Activated naive CD4-positive, alpha-beta T cell treated with anti-CD3 and anti-CD28 coated beads, Interleukin-2, amount 10 ng/mL, durations not matched to agents 7 days and 5 days (primary cell): Measurements from ENCODE around the gene PTPN1.
"Not testable (repeated sequence)": the region's sequence is repeated elsewhere in the genome, so short reads cannot be mapped to it uniquely, and the experiment has no call there.

Experiments used
- CTCF ChIA-PET: fragments of 350-600 bp; sonication (Branson Sonifier 250); formaldehyde crosslinking; loops from one replicate; lab custom pipeline; 2021; ENCODE audit warnings: antibody characterized with exemption; lab: Charles Lee
- DNase-seq: peaks from one replicate; pipeline ENCODE4 v3.0.0-alpha.2; 2020
- H3K27ac Mint-ChIP-seq: one replicate; pipeline ENCODE4 v1.8.0; 2021; ENCODE audit warnings: mild to moderate bottlenecking, moderate library complexity, mixed read lengths
- H3K27me3 Mint-ChIP-seq: one replicate; pipeline ENCODE4 v1.8.0; 2021; ENCODE audit warnings: mild to moderate bottlenecking, mixed read lengths
- H3K36me3 Mint-ChIP-seq: one replicate; pipeline ENCODE4 v1.8.0; 2021; ENCODE audit warnings: mixed read lengths
- H3K4me1 Mint-ChIP-seq: one replicate; pipeline ENCODE4 v1.8.0; 2021; ENCODE audit warnings: mixed read lengths
- H3K4me3 Mint-ChIP-seq: one replicate; pipeline ENCODE4 v1.8.0; 2021; ENCODE audit warnings: mild to moderate bottlenecking, moderate library complexity, mixed read lengths
- H3K9me3 Mint-ChIP-seq: one replicate; pipeline ENCODE4 v1.8.0; 2021; ENCODE audit warnings: mixed read lengths

The PTPN1 gene

DNA sequence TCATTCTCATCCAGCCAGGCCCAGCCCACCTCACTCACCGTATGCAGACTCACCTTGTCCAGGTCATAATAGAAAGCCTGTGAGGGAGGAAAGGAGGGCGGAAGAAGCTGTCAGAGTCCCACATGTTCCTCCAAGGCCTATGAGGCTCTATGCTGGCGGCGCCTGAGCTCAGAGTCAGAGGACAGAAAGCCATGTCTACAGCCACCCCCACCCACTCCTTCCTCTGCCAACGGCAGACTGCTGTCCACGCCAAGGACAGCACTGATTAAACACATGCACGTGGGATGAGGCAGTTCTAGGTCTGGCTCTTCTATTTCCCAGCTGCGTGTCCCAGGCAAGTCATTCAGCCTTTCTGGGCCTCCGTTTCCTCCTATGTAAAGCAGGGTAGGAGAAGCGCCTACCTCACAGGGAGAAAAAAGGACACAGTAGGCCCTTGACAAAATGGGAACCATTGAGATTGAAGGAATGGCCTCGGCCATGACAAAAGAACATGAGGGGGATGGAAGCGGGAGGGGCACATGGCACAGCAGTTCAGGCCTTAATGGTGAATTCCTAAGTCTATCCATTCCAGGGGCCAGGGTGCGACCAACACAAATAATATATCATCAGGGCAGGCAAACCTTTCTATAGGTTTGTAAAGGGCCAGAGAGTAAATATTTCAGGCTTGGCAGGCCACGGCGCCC is 101.1 kb downstream of the PTPN1 start:
- CTCF ChIA-PET = interaction anchor here (0.8 kb wide), 1 partner anchor 26 kb away, joined by 3 read pairs; no protein-coding TSS in a partner anchor

GRCh38 chr20:50613438-50614169 is 103.4 kb downstream of the PTPN1 start:
- no peak overlapping the region for H3K27ac Mint-ChIP-seq
- no peak for DNase-seq
- H3K9me3 Mint-ChIP-seq = no peaks in the 10 kb centered on the region
- no peaks in the 10 kb centered on the region for H3K36me3 Mint-ChIP-seq
- peaks cover 3% of the 10 kb centered on the region for H3K27me3 Mint-ChIP-seq
- no peaks in the 10 kb centered on the region for H3K4me1 Mint-ChIP-seq
- no peak overlapping the region for H3K4me3 Mint-ChIP-seq
- CTCF ChIA-PET = no interaction called here

More for the DNA sequence above, 101.1 kb downstream of the PTPN1 start:
- Mint-ChIP-seq H3K4me1 (no peaks in the 10 kb centered on the region), H3K9me3 (no peaks in the 10 kb centered on the region), H3K4me3 (no peak overlapping the region), H3K27ac (no peak overlapping the region), H3K36me3 (no peaks in the 10 kb centered on the region), H3K27me3 (peaks cover 3% of the 10 kb centered on the region)
- no peak for DNase-seq

DNA sequence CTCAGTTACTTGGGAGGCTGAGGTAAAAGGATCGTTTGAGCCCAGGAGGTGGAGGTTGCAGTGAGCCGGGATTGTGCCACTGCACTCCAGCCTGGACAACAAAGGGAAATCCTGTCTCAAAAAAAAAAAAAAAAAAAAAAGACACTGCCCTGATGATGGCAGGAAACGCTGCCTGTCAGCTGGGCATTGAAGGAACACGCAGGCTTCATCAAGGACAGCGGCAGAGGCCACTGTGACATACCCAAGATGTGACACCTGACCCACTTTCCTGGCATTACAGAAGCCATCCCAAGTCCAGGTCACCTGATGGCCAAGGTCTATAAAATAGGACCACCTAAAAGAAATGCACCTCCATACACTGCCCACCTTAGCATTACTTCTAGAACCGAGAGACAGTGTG is 105.2 kb downstream of the PTPN1 start:
- Mint-ChIP-seq H3K9me3 (peaks cover 5% of the 10 kb centered on the region), H3K4me1 (no peaks in the 10 kb centered on the region), H3K27ac (no peak overlapping the region), H3K4me3 (no peak overlapping the region), H3K27me3 (peaks cover 3% of the 10 kb centered on the region), H3K36me3 (no peaks in the 10 kb centered on the region)
- CTCF ChIA-PET = no interaction called here
- DNase-seq = no peak

GRCh38 chr20:50617022-50617421 is 106.8 kb downstream of the PTPN1 start:
- CTCF ChIA-PET = no interaction called here
- Mint-ChIP-seq H3K27ac (no peak overlapping the region), H3K9me3 (peaks cover 13% of the 10 kb centered on the region), H3K4me1 (no peaks in the 10 kb centered on the region), H3K36me3 (no peaks in the 10 kb centered on the region), H3K4me3 (no peak overlapping the region), H3K27me3 (no peaks in the 10 kb centered on the region)
- no peak for DNase-seq

- H3K4me3 Mint-ChIP-seq = no peak overlapping the region
- no peaks in the 10 kb centered on the region for H3K27me3 Mint-ChIP-seq
- H3K4me1 Mint-ChIP-seq = no peaks in the 10 kb centered on the region
- no peaks in the 10 kb centered on the region for H3K36me3 Mint-ChIP-seq
- no peak overlapping the region for H3K27ac Mint-ChIP-seq
- DNase-seq = no peak
- H3K9me3 Mint-ChIP-seq = peaks cover 13% of the 10 kb centered on the region
- CTCF ChIA-PET = no interaction called here
Observed at GRCh38 chr20:50618537-50618936, 108.4 kb downstream of the PTPN1 start.

- CTCF ChIA-PET = not testable (repeated sequence)
Observed at GRCh38 chr20:50620459-50620858, 110.3 kb downstream of the PTPN1 start.

GRCh38 chr20:50621068-50621665 is 111.0 kb downstream of the PTPN1 start:
- Mint-ChIP-seq H3K27me3 (peaks cover under 1% of the 10 kb centered on the region), H3K9me3 (peaks cover 13% of the 10 kb centered on the region), H3K27ac (no peak overlapping the region), H3K4me3 (no peak overlapping the region), H3K4me1 (no peaks in the 10 kb centered on the region), H3K36me3 (no peaks in the 10 kb centered on the region)
- DNase-seq = no peak
- CTCF ChIA-PET = no interaction called here

More at GRCh38 chr20:50620459-50620858, 110.3 kb downstream of the PTPN1 start:
- H3K27me3 Mint-ChIP-seq, H3K36me3 Mint-ChIP-seq, H3K27ac Mint-ChIP-seq, H3K4me1 Mint-ChIP-seq, H3K4me3 Mint-ChIP-seq, DNase-seq: not testable (repeated sequence)
- peaks cover 13% of the 10 kb centered on the region for H3K9me3 Mint-ChIP-seq

DNA sequence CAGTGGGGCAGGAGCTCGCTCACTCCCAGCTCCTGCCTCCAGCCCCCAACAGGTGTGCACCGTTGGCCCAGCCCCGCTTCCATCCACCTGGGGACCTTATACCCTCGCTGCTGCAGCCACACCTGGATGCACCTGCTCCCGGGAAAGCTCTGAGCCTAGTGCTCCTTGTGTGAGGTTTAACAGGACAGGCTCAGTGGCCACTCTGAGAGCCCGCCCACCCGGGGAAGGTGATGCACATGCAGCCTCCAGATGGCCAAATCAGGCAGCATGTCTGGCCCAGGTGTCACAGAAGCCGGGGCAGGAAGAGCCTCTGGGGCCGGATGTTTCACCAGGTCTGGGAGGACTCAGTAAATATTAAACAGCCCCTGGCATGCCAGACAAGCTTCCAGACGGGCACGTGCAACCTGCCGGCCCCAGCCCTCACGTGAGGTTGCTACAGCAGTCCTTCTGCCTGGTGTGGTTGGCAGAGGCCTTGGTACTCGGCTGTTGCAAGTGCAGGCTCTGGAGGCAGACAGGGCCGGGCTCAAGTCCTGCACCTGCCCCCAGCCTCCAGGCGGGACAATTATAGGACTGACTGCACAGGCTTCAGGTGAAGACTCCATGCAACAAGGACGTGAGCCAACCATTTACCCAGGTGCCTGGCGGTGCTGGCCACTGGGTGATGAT is 114.3 kb downstream of the PTPN1 start:
- Mint-ChIP-seq H3K9me3 (peaks cover 12% of the 10 kb centered on the region), H3K4me3 (no peak overlapping the region)

DNA sequence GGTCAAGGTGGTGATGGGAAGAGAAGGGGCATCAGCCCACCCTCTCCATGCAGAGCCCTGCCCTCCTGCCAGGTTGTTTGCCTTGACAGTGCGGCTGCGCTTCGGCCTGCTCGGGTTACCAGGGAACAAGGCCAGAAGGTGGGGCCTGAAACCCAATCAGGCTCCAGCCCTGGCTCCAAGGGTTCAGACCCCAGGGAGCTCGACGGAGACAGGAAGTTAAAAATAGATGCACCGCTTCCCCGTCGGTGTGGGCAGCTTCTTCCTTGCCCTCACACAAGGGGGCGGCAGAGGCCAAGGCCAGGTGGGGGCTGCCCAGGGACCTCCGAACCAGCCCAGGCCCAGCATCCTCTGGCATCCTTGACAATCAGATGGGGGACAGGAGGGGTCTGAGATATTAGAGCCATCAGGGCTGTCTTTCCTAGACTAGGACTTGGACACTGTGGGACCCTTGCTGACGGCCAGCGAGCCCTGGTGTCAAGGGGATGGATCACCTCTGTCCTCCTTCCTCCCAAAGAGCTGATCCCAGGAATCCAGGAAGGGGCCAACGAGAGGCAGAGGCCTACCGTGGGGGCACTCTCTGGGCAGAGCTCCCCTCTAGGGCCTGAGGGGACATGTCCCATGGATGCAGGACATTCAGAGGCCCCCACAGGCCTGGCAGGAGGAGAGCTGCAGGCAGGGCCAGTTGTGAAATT is 115.9 kb downstream of the PTPN1 start:
- Mint-ChIP-seq H3K9me3 (peaks cover 3% of the 10 kb centered on the region), H3K36me3 (no peaks in the 10 kb centered on the region), H3K4me1 (no peaks in the 10 kb centered on the region), H3K27me3 (peaks cover 15% of the 10 kb centered on the region), H3K27ac (no peak overlapping the region), H3K4me3 (no peak overlapping the region)
- CTCF ChIA-PET = interaction anchor here (1.1 to 3.1 kb wide), 5 partner anchors 9 to 127 kb away, joined by 3 to 14 read pairs (median 4); no protein-coding TSS in a partner anchor
- DNase-seq = peak; percentile 33

More for the DNA sequence above, 114.3 kb downstream of the PTPN1 start:
- DNase-seq = no peak
- no peak overlapping the region for H3K27ac Mint-ChIP-seq
- no peaks in the 10 kb centered on the region for H3K4me1 Mint-ChIP-seq
- H3K36me3 Mint-ChIP-seq = no peaks in the 10 kb centered on the region
- H3K27me3 Mint-ChIP-seq = peaks cover 15% of the 10 kb centered on the region
- CTCF ChIA-PET = interaction anchor here (1.3 to 3.1 kb wide), 3 partner anchors 10 to 125 kb away, joined by 4 to 14 read pairs (median 6); no protein-coding TSS in a partner anchor

GRCh38 chr20:50627747-50628146 is 117.6 kb downstream of the PTPN1 start:
- CTCF ChIA-PET = interaction anchor here (1.0 to 1.2 kb wide), 2 partner anchors 11 to 39 kb away, joined by 3 read pairs; no protein-coding TSS in a partner anchor
- H3K9me3 Mint-ChIP-seq = no peaks in the 10 kb centered on the region
- H3K4me3 Mint-ChIP-seq = no peak overlapping the region
- H3K27me3 Mint-ChIP-seq = peaks cover 20% of the 10 kb centered on the region
- no peak for DNase-seq
- no peaks in the 10 kb centered on the region for H3K36me3 Mint-ChIP-seq
- H3K27ac Mint-ChIP-seq = no peak overlapping the region
- no peaks in the 10 kb centered on the region for H3K4me1 Mint-ChIP-seq

DNA sequence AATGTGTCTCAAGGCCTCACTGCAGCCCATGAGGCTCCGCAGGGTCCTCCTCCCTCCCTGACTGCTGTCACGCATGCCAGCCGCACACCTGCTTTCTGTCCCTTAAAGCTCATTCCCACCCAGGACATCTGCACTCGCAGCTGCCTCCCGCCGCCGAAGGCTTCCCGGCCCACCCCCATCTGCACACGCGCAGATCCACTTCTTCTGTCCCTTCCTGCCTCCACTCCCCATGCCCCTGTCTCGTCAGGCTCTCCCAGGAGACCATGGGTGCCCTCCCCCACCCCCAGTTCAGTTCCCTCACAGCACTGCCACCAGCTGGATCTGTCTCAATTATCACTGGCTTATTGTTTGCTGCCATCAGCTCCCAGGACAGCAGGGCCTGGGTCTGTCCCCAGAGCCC is 118.1 kb downstream of the PTPN1 start:
- no peaks in the 10 kb centered on the region for H3K36me3 Mint-ChIP-seq
- CTCF ChIA-PET = interaction anchor here (1.1 to 1.2 kb wide), 2 partner anchors 40 to 121 kb away, joined by 3 read pairs; no protein-coding TSS in a partner anchor
- H3K27me3 Mint-ChIP-seq = peaks cover 22% of the 10 kb centered on the region
- no peak overlapping the region for H3K27ac Mint-ChIP-seq
- no peaks in the 10 kb centered on the region for H3K4me1 Mint-ChIP-seq
- DNase-seq = no peak
- no peaks in the 10 kb centered on the region for H3K9me3 Mint-ChIP-seq
- no peak overlapping the region for H3K4me3 Mint-ChIP-seq

- Mint-ChIP-seq H3K27ac (no peak overlapping the region), H3K27me3 (peaks cover 22% of the 10 kb centered on the region), H3K4me3 (no peak overlapping the region), H3K9me3 (no peaks in the 10 kb centered on the region), H3K36me3 (no peaks in the 10 kb centered on the region), H3K4me1 (no peaks in the 10 kb centered on the region)
- CTCF ChIA-PET = interaction anchor here (0.6 to 1.2 kb wide), 3 partner anchors 41 to 1256 kb away, joined by 3 to 4 read pairs (median 3); no protein-coding TSS in a partner anchor
- no peak for DNase-seq
Observed at GRCh38 chr20:50628853-50629669, 118.9 kb downstream of the PTPN1 start.

DNA sequence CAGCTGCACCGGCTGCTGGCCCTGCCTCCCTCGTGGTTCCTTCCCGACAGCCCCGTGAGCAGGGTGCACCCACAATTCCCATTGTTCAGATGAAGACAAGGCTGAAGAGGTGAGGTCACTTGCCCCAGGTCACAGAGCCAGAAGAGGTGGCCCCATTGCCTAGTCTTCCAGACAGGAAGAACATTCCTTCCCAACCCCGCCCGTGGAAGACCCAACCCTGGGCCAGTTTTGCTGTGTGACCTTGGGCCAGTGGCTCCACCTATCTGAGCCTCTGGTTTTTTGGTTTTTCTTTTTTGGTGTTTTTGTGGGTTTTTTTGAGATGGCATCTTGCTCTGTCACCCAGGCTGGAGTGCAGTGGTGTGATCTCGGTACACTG is 119.5 kb downstream of the PTPN1 start:
- H3K27me3 Mint-ChIP-seq = peaks cover 22% of the 10 kb centered on the region
- H3K36me3 Mint-ChIP-seq = no peaks in the 10 kb centered on the region
- no peak overlapping the region for H3K4me3 Mint-ChIP-seq
- CTCF ChIA-PET = interaction anchor here (0.6 kb wide), 1 partner anchor 1255 kb away, joined by 4 read pairs; no protein-coding TSS in a partner anchor
- no peak for DNase-seq
- no peaks in the 10 kb centered on the region for H3K4me1 Mint-ChIP-seq
- no peaks in the 10 kb centered on the region for H3K9me3 Mint-ChIP-seq
- no peak overlapping the region for H3K27ac Mint-ChIP-seq
